Measurements from ENCODE around the gene CACNA1H.

Gene CACNA1H

GRCh38 chr16:1158456-1159324, 5.8 kb downstream of the CACNA1H start:
- peak; percentile 63 for DNase-seq

- peak; percentile 88 for DNase-seq
Observed at GRCh38 chr16:1159325-1159972, 6.5 kb downstream of the CACNA1H start.

- DNase-seq, result peak; percentile 87
Observed at GRCh38 chr16:1159973-1160772, 7.3 kb downstream of the CACNA1H start.

GRCh38 chr16:1160773-1161348, 8.0 kb downstream of the CACNA1H start:
- no peak for DNase-seq

DNA sequence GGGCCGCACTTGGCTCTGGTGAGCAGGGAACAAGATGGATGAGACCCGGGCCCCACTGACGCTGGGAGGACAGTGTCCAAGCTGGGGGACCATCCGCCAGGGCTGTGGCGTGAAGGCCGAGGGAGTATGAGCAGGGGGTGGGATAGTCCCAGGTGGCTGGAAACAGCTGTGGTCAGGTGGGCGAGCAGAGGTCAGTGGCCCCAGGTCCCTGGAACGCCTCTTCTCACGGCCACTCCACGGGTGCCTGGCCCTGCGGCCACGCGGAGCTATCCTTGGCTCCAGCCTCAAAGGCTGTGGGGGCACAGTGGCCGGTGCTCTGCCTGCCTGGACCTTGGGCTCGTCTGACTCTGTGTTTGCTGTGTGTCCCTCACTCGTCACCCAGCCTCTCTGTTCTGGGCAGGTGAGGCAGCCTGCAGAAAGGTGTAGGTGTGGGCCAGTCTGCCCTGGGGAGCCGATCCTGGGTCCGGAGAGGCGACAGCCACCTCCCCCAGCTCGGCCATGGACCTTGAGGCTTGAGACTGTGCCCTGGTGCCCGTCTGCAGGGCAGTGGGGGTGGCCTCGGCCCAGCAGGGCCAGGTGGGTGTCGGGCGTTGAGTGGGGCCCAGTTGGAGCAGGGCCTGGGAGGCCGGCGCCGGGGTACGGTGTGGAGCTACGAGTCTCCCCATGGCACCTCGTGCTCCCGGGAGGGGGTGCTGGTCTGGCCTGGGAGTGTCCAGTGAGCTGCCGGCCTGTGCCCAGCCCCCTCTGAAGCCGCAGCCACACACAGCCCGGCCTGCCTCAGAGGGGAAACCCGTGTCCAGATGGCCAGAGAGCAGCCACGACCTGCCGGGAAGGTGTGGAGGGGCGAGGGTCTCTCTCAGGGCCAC, 10.0 kb downstream of the CACNA1H start:
- DNase-seq, result no peak

DNA sequence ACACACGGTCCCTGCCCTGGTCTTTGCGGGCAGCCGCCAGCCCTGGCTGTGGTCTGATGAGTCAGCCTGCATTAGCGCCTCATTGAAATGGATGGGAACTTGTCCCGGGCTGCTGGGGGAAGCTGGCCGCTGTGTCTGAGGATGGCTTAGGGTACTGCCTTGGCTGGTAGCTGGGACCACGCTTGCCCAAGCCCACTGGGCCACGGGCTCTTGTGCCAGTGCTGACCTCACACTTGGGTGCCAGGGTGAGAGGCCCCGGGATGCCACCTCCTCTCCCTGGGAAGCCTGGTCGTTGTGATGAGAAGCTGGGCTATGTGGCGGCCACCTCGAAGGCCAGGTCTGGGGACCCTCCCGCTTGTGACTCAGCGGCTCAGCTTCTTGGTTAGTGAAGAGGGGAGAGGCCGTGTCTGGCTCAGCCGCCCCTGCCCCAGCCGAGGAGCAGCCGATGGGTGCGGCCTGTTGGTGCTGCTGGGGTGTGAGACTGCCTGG, 10.7 kb downstream of the CACNA1H start:
- DNase-seq, result no peak

DNA sequence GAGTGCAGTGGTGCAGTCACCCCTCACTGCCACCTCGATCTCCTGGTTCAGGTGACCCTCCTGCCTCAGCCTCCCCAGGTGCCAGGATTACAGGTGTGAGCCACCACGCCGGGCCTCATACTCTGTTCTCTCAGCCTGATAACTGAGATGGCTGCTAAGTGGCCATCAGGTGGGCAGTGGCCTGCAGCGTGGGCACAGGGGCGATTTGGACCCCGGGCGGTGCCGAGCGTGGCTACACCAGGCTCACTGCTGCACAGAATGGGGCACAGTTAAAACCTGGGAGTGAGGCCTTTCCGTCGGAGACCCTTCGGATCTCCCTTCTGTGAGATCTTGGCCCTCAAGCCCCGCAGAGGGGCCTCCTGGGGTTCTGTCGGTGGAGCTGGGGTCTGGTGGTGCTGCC, 11.5 kb downstream of the CACNA1H start:
- no peak for DNase-seq

DNA sequence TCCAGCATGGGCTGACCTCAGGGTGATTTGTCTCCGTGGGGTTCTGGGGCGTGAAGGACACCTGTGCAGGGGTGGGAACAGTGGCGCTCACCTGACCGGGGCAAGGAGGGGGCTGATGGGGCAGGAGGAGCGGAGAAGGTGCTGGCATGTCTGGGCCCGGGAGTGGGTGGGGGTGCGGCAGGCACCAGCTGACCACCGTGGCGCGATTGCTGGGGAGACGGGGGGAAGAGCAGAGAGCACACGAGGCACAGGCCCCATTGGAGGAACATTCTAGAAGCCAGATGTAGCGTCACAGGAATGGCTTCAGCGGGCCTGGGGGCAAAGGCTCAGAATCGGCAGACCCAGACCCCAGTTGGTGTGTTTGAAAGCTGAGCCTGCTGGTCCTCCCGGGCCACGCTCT, 12.1 kb downstream of the CACNA1H start:
- DNase-seq, result no peak

GRCh38 chr16:1165511-1165910, 12.6 kb downstream of the CACNA1H start:
- no peak for DNase-seq

DNA sequence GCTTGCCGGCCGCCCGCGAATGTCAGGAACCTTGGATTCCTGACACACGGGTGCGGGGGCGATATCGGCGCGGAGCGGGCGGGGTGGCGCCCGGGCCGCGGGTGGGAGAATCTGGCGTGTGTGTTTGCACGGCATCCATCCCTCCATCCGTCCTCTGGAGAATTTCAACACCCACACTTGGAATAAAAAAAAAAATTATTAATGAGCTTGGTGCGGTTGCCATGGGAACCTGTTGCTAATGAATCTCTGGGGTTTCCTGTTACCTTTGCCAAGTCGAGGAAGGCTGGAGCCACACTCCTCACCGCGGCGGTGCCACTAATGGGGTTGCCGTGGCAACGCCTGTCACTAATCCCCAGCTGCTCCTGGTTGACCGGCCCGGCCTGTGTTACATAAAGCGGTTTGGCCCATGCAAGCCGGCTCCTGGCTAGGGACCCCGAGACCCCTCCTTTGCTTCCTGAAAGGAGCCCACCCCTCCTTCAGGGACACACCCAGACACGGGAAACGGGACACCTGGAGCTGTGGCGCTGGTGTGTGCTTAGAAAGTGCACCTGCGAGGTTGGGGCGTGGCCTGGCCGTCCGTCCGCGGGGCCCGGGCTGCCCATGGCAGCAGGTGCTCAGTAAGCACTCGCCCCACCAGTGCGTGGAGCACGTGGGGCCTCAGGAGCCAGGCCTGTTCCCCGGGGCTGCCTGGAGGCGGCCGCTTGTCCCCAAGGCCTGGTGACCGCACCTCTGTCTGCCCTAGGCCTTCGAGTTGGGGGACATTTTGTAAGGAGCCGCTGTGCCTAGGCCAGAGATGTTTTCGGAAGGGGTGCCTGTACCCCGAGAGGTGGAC, 14.6 kb downstream of the CACNA1H start:
- no peak for DNase-seq

GRCh38 chr16:1168837-1169236, 15.9 kb downstream of the CACNA1H start:
- DNase-seq, result no peak

- peak; percentile 63 for DNase-seq
Observed at GRCh38 chr16:1169285-1170075, 16.6 kb downstream of the CACNA1H start.

GRCh38 chr16:1170076-1170418, 17.1 kb downstream of the CACNA1H start:
- DNase-seq, result no peak

- no peak for DNase-seq
Observed at GRCh38 chr16:1171001-1171400, 18.1 kb downstream of the CACNA1H start.

- DNase-seq, result no peak
Observed at GRCh38 chr16:1171854-1172428, 19.0 kb downstream of the CACNA1H start.

DNA sequence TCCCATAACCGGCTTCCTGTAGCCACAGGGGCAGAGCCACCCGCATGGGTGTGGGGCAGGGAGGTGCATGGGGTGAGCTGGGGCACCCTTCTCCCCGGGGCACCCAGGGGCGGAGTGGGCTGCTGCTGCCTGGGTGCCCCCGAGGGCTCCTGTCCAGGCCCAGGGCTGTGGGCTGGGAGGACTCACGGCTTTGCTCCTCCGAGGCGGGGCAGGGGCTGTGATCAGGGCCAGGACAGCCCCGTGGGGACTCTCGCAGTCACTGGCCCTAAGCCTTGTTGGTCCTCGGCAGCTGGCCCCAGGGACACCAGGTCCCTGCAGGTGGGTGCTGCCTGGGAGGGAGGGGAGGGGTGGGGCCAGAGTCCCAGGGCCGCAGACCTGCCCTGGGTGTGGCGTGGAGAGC, 19.7 kb downstream of the CACNA1H start:
- no peak for DNase-seq

GRCh38 chr16:1173788-1174451, 21.0 kb downstream of the CACNA1H start:
- DNase-seq, result no peak

DNA sequence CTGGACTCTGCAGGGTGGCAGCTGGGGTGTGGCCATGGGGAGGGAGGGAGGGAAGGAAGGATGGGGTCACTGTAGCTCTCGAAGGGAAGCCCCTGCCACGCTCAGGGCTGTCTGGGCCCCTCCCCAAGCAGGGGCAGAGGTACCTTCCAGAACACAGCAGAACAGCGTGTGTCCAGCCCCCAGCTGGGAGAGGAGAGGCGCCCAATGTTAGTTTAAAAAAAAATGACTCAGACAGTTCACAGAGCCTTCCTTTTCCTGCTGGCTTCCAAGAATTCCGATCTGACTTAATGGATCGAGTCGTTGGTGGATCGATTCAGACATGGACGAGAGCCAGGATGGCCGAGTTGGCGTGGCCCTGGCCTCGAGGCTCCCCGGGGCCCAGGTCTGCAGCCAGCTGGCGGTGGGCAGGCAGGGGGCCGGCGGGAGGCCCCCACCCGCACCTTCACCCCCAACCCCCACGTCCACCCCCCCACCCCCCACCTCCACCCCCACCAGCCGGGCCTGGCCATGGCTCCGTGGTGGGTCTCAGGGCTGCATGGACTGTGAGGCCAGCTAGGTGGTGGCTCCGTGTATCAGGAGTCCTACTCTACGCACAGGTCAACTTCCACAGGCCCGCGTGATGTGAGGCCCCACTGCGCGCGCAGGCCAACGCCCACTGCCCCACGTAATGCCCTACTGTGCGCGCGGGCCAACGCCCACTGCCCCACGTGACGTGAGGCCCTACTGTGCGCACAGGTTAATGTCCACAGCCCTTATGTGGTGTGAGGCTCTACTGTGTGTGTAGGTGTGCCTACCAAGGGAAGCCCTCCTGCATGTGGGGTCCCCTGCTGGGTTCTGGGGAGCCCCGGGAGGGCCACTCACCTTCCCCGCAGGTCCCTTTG, 21.8 kb downstream of the CACNA1H start:
- no peak for DNase-seq

Measured in right kidney (tissue), 1 donor.